Kidney epithelial cell (primary cell): ENCODE measurements around the gene TC2N. TPM values are rescaled to one million over a fixed set of nuclear protein-coding genes. Genes with fewer than 3 reads are reported as not detected.

ENCODE experiments used
- DNase-seq: peaks from one replicate; pipeline ENCODE4 v3.0.0-alpha.2; 2010; ENCODE audit warnings: low read depth
- H3K27me3 ChIP-seq: 2 replicates; pipeline ENCODE4 v1.6.0; 2011; ENCODE audit warnings: low read length; ENCODE audit not compliant: control insufficient read depth, insufficient read depth
- H3K36me3 ChIP-seq: 2 replicates; pipeline ENCODE4 v1.5.1; 2011; ENCODE audit warnings: low read length; ENCODE audit not compliant: control insufficient read depth, insufficient read depth
- H3K4me3 ChIP-seq: 2 replicates; pipeline ENCODE4 v1.5.1; 2011; ENCODE audit warnings: low read depth, mild to moderate bottlenecking, control low read depth, low read length
- CTCF ChIP-seq: IDR thresholded peaks from 2 replicates; pipeline ENCODE4 v1.5.1; 2011; ENCODE audit warnings: mild to moderate bottlenecking, moderate library complexity, low read length, control low read depth, inconsistent platforms; ENCODE audit not compliant: insufficient read depth, poor library complexity, severe bottlenecking
- total RNA-seq: library from RNA; depleted of rRNA; stranded (reverse); fragments of >200 nt; gene quantifications from 2 replicates; pipeline ENCODE4 v1.2.3, GENCODE V29; 2015

The TC2N gene
- total RNA-seq, 1 donor from 2014 or later: 9.6 TPM

GRCh38 chr14:91796617-91797347 lies 70.6 kb downstream of the TC2N start:
- no peak overlapping the region for H3K4me3 ChIP-seq
- no peaks in the 10 kb centered on the region for H3K36me3 ChIP-seq
- no peak for TF ChIP-seq CTCF
- H3K27me3 ChIP-seq: no peaks in the 10 kb centered on the region
- DNase-seq: no peak

DNA sequence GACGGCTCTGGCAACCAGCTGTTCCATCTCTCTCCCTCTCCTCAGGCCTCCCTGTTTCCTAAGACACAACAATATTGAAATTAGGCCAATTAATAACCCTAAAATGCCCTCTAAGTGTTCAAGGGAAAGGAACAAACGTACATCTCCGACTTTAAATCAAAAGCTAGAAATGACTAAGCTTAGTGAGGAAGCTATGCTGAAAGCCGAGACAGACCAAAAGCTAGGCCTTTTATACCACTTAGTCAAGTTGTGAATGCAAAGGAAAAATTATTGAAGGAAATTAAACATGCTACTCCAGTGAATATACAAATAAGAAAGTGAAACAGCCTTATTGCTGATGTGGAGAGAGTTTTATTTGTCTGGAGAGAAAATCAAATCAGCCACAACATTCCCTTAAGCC lies 73.6 kb downstream of the TC2N start:
- Histone ChIP-seq H3K36me3 (no peaks in the 10 kb centered on the region), H3K4me3 (no peak overlapping the region), H3K27me3 (no peaks in the 10 kb centered on the region)
- TF ChIP-seq CTCF: no peak
- no peak for DNase-seq

- Histone ChIP-seq H3K4me3 (no peak overlapping the region), H3K36me3 (no peaks in the 10 kb centered on the region), H3K27me3 (no peaks in the 10 kb centered on the region)
- no peak for TF ChIP-seq CTCF
- DNase-seq: no peak
These were observed 81.1 kb downstream of the TC2N start for GRCh38 chr14:91786188-91786587.

DNA sequence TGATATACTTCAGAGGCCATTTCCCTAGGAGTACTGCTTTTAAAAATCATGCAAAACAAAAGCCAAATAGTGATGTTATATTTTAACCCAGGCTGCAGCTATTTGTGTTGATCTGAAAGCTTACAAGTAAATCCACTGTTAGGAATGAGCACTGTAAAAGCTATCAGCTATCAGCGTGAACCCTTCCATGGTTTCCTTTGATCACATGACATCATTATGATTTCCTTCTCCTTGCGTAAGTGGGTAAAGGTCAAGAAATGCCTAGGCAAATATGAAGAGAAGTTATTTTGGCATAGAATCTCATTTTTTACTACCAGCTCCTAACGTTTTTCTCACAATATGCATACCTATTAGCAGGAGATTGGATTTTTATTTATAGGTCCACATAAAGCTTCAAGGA lies 86.9 kb downstream of the TC2N start:
- H3K36me3 ChIP-seq: no peaks in the 10 kb centered on the region
- DNase-seq: no peak
- H3K4me3 ChIP-seq: no peak overlapping the region
- no peaks in the 10 kb centered on the region for H3K27me3 ChIP-seq
- TF ChIP-seq CTCF: no peak

DNA sequence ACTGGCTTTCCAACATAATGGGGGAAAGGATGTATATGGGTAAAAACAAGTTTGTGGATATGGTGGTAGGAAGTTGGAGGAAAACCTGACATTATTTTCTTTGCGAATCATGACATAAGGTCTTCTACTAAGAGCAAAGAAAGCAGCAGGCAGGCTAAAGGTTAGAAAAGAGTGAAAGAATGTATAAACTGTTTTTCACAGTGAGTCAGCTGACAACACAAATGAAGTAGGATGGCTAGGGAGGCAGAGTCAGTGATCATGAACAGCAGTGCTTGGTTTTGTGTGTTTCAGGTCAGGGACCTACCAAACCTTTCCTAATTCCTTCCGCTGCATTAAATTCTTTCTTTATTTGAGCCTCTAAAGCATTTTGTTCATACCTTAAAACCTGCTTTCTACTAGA lies 89.1 kb downstream of the TC2N start:
- no peak for DNase-seq
- Histone ChIP-seq H3K4me3 (no peak overlapping the region), H3K27me3 (no peaks in the 10 kb centered on the region), H3K36me3 (no peaks in the 10 kb centered on the region)
- TF ChIP-seq CTCF: no peak
